HCT116 (cell line): ENCODE measurements around the gene FLT4. TPM values are rescaled to one million over a fixed set of nuclear protein-coding genes. Genes with fewer than 3 reads are reported as not detected.

Experiments used
- ATAC-seq: fragments of 200-7000 bp; cut with Tn5 transposase; 2 replicates; pipeline ENCODE4 v1.9.1; 2020; ENCODE audit warnings: mild to moderate bottlenecking, moderate library complexity
- BruUV-seq: library from RNA; stranded (reverse); fragments of 400-500 nt; replicated peaks from 2 replicates; lab custom pipeline; 2021; lab: Mats Ljungman, UMichigan
- CTCF ChIA-PET: fragments of 300-600 bp; sonication (Branson Sonifier 250); formaldehyde crosslinking; loops from one replicate; lab custom pipeline; 2021; ENCODE audit warnings: antibody characterized with exemption; lab: Charles Lee
- POLR2A ChIA-PET: fragments of 300-600, 350-600 bp; sonication (Branson Sonifier 250); formaldehyde crosslinking; loops from one replicate; lab custom pipeline; 2021; ENCODE audit warnings: antibody characterized with exemption; lab: Charles Lee
- RAD21 ChIA-PET, 2 experiments: fragments of 300-600 bp; sonication (Branson Sonifier 250); formaldehyde crosslinking; loops; one replicate each; lab custom pipeline; 2023; ENCODE audit warnings: low total read pairs in 2 of 2; ENCODE audit not compliant: uncharacterized antibody in 2 of 2, unreplicated experiment in 2 of 2, low non-redundant PET in 1 of 2; lab: Charles Lee
- DNase-seq: peaks from one replicate; pipeline ENCODE4 v3.0.0-alpha.2; 2010; ENCODE audit warnings: low read depth, low spot score
- H2AFZ ChIP-seq: fragments of 200-600 bp; shearing (Covaris generic), sonication (generic); 2 replicates; pipeline ENCODE4 v1.6.1; 2017; ENCODE audit warnings: low read depth, mixed run types, mixed read lengths, antibody characterized with exemption, low read length; ENCODE audit not compliant: poor library complexity, severe bottlenecking
- H3K27ac ChIP-seq: 2 replicates; pipeline ENCODE4 v1.5.1; 2012; ENCODE audit warnings: low read depth, low read length
- H3K27me3 ChIP-seq: fragments of 200-600 bp; sonication (generic); 2 replicates; pipeline ENCODE4 v1.6.1; 2016; ENCODE audit warnings: mixed run types, low read length, mixed read lengths; ENCODE audit not compliant: insufficient read depth
- H3K36me3 ChIP-seq, 2 experiments: fragments of 200-500 bp in 1 of 2; fragments of 200-600 bp in 1 of 2; sonication (Bioruptor generic) in 1 of 2; sonication (generic) in 1 of 2; 2 replicates each; pipeline versions ENCODE4 v1.5.1 to v1.6.1; 2014 to 2016; ENCODE audit warnings: low read length in 2 of 2, inconsistent platforms in 1 of 2, mixed read lengths in 1 of 2, mixed run types in 1 of 2; ENCODE audit not compliant: insufficient read depth in 2 of 2, control insufficient read depth in 1 of 2
- H3K4me1 ChIP-seq, 2 experiments: fragments of 200-600 bp in 1 of 2; sonication (generic) in 1 of 2; 2 replicates each; pipeline versions ENCODE4 v1.5.1 to v1.6.1; 2012 to 2017; ENCODE audit warnings: low read length in 2 of 2, inconsistent platforms in 1 of 2, mild to moderate bottlenecking in 1 of 2, mixed read lengths in 1 of 2, mixed run types in 1 of 2, moderate library complexity in 1 of 2; ENCODE audit not compliant: insufficient read depth in 2 of 2, control insufficient read depth in 1 of 2
- H3K4me2 ChIP-seq: fragments of 200-600 bp; sonication (generic); 2 replicates; pipeline ENCODE4 v1.6.1; 2017; ENCODE audit warnings: mixed run types, low read length, mixed read lengths
- H3K4me3 ChIP-seq, 2 experiments: fragments of 200-600 bp in 1 of 2; sonication (generic) in 1 of 2; replicated peaks in 1 of 2; 2 replicates each; pipeline ENCODE4 v1.5.1; 2011 to 2016; ENCODE audit warnings: low read length in 2 of 2, control low read depth in 1 of 2, low read depth in 1 of 2, mild to moderate bottlenecking in 1 of 2, mixed read lengths in 1 of 2, mixed run types in 1 of 2
- H3K79me2 ChIP-seq: fragments of 200-600 bp; sonication (generic); 2 replicates; pipeline ENCODE4 v1.6.1; 2017; ENCODE audit warnings: mild to moderate bottlenecking, mixed run types, low read length, moderate library complexity, mixed read lengths; ENCODE audit not compliant: insufficient read depth
- H3K9ac ChIP-seq: fragments of 200-600 bp; sonication (generic); 2 replicates; pipeline ENCODE4 v1.6.1; 2016; ENCODE audit warnings: low read length, mixed read lengths
- H3K9me2 ChIP-seq: fragments of 200-600 bp; sonication (generic), shearing (Covaris generic); 2 replicates; pipeline ENCODE4 v1.6.1; 2017; ENCODE audit warnings: mixed run types, mild to moderate bottlenecking, moderate library complexity; ENCODE audit not compliant: insufficient read depth
- H3K9me3 ChIP-seq, 2 experiments: fragments of 200-500 bp in 1 of 2; fragments of 200-600 bp in 1 of 2; sonication (Bioruptor generic) in 1 of 2; sonication (generic) in 1 of 2; 2 replicates each; pipeline ENCODE4 v1.6.1; 2014 to 2017; ENCODE audit warnings: low read length in 2 of 2, mixed read lengths in 2 of 2, inconsistent platforms in 1 of 2, low read depth in 1 of 2, mild to moderate bottlenecking in 1 of 2, mixed run types in 1 of 2, moderate library complexity in 1 of 2; ENCODE audit not compliant: control insufficient read depth in 1 of 2, insufficient read depth in 1 of 2
- H4K20me1 ChIP-seq: fragments of 200-600 bp; sonication (generic), shearing (Covaris generic); 2 replicates; pipeline ENCODE4 v1.6.1; 2017; ENCODE audit warnings: mixed run types, mild to moderate bottlenecking, moderate library complexity; ENCODE audit not compliant: insufficient read depth
- ATF3 ChIP-seq: IDR thresholded peaks from 2 replicates; pipeline ENCODE4 v1.6.1; 2012
- CBX3 ChIP-seq: IDR thresholded peaks from 2 replicates; pipeline ENCODE4 v1.6.1; 2012; ENCODE audit warnings: low read depth
- ELF1 ChIP-seq: IDR thresholded peaks from 2 replicates; pipeline ENCODE4 v1.6.1; 2012; ENCODE audit warnings: low read depth, borderline replicate concordance
- EZH2 ChIP-seq: fragments of 200-600 bp; sonication (generic); IDR thresholded peaks from 2 replicates; pipeline ENCODE4 v1.6.1; 2017; ENCODE audit warnings: antibody characterized with exemption, mixed run types
- FOSL1 ChIP-seq: IDR thresholded peaks from 2 replicates; pipeline ENCODE4 v1.6.1; 2012; ENCODE audit warnings: low read depth
- JUND ChIP-seq: IDR thresholded peaks from 2 replicates; pipeline ENCODE4 v1.6.1; 2012
- RAD21 ChIP-seq: IDR thresholded peaks from 2 replicates; pipeline ENCODE4 v1.6.1; 2012; ENCODE audit warnings: low read depth, mild to moderate bottlenecking
- REST ChIP-seq: IDR thresholded peaks from 2 replicates; pipeline ENCODE4 v1.6.1; 2012; ENCODE audit warnings: low read depth
- SIN3A ChIP-seq: IDR thresholded peaks from 2 replicates; pipeline ENCODE4 v1.6.1; 2012; ENCODE audit warnings: low read depth
- SRF ChIP-seq: IDR thresholded peaks from 2 replicates; pipeline ENCODE4 v1.6.1; 2012; ENCODE audit warnings: low read depth
- TCF7L2 ChIP-seq: IDR thresholded peaks from 2 replicates; pipeline ENCODE4 v1.7.0; 2011; ENCODE audit warnings: borderline replicate concordance, inconsistent platforms; ENCODE audit not compliant: insufficient read depth, insufficient read length; ENCODE audit errors: extremely low read depth
- ZBTB33 ChIP-seq: IDR thresholded peaks from 2 replicates; pipeline ENCODE4 v1.6.1; 2011; ENCODE audit warnings: mild to moderate bottlenecking, low read length, moderate library complexity; ENCODE audit not compliant: insufficient replicate concordance; ENCODE audit errors: extremely low read depth
- ZFX ChIP-seq: fragments of 450-650 bp; IDR thresholded peaks from 2 replicates; pipeline ENCODE4 v1.6.1; 2017
- ZNF274 ChIP-seq: fragments of 200-500 bp; sonication (Bioruptor generic); IDR thresholded peaks from 2 replicates; pipeline ENCODE4 v1.6.1; 2014; ENCODE audit warnings: mild to moderate bottlenecking, low read depth, low read length, inconsistent platforms
- intact Hi-C: fragments of 100-400 bp; cut with micrococcal nuclease; formaldehyde crosslinking; loops from 2 replicates; pipeline ENCODE4 v1.10.0; 2022
- total RNA-seq: library from RNA; stranded (reverse); gene quantifications from one replicate; pipeline ENCODE4 v1.2.1, GENCODE V29; 2021; ENCODE audit not compliant: unreplicated experiment
- TF ChIP-seq, protein P1 (sequence below), 3 experiments: fragments of 200-600 bp in 1 of 3; sonication (generic) in 1 of 3; IDR thresholded peaks in 2 of 3; conservative IDR thresholded peaks in 1 of 3; 2 replicates each; pipeline ENCODE4 v1.5.1; 2012 to 2017; ENCODE audit warnings: low read depth in 2 of 3, low read length in 2 of 3, antibody characterized with exemption in 1 of 3, borderline replicate concordance in 1 of 3, control low read depth in 1 of 3, mild to moderate bottlenecking in 1 of 3, mixed read lengths in 1 of 3, mixed run types in 1 of 3, moderate library complexity in 1 of 3; ENCODE audit not compliant: insufficient read depth in 1 of 3
- TF ChIP-seq, protein P2 (sequence below): IDR thresholded peaks from 2 replicates; pipeline ENCODE4 v1.6.1; 2012

The FLT4 gene
- total RNA-seq, 1 experiment from 2014 or later = 0.17 TPM

GRCh38 chr5:180652771-180653170 lies 3.4 kb upstream of the FLT4 start:
- H3K4me1 ChIP-seq = no peaks in the 10 kb centered on the region
- H2AFZ ChIP-seq = no peak overlapping the region
- RAD21 ChIA-PET = no interaction called here
- no peak overlapping the region for H3K27ac ChIP-seq
- BruUV-seq = no TSS peak
- no peaks in the 10 kb centered on the region for H3K9me2 ChIP-seq
- ATAC-seq (no peak), DNase-seq (no peak)
- no peak overlapping the region for H3K9ac ChIP-seq
- H3K9me3 ChIP-seq = no peaks in the 10 kb centered on the region
- no peak overlapping the region for H3K4me3 ChIP-seq
- no peaks in the 10 kb centered on the region for H3K27me3 ChIP-seq
- H3K4me2 ChIP-seq = no peak overlapping the region
- no peaks in the 10 kb centered on the region for H3K79me2 ChIP-seq
- TF ChIP-seq SIN3A = no peak
- no peak for TF ChIP-seq TCF7L2
- TF ChIP-seq SRF = no peak
- no peak for TF ChIP-seq ATF3
- no peak for TF ChIP-seq REST
- TF ChIP-seq ELF1 = no peak
- TF ChIP-seq FOSL1 = no peak
- no peak for TF ChIP-seq EZH2
- no peak for TF ChIP-seq ZNF274
- TF ChIP-seq, protein P1, sequence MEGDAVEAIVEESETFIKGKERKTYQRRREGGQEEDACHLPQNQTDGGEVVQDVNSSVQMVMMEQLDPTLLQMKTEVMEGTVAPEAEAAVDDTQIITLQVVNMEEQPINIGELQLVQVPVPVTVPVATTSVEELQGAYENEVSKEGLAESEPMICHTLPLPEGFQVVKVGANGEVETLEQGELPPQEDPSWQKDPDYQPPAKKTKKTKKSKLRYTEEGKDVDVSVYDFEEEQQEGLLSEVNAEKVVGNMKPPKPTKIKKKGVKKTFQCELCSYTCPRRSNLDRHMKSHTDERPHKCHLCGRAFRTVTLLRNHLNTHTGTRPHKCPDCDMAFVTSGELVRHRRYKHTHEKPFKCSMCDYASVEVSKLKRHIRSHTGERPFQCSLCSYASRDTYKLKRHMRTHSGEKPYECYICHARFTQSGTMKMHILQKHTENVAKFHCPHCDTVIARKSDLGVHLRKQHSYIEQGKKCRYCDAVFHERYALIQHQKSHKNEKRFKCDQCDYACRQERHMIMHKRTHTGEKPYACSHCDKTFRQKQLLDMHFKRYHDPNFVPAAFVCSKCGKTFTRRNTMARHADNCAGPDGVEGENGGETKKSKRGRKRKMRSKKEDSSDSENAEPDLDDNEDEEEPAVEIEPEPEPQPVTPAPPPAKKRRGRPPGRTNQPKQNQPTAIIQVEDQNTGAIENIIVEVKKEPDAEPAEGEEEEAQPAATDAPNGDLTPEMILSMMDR (IDR thresholded peaks at IDR 0.05 in 2 of 3, conservative IDR thresholded peaks at IDR 0.05 in 1 of 3; ENCODE audit: borderline replicate concordance in 1 of 3, insufficient read depth in 1 of 3, low read depth in 2 of 3, low read length in 2 of 3) = no peak
- TF ChIP-seq, protein P2, sequence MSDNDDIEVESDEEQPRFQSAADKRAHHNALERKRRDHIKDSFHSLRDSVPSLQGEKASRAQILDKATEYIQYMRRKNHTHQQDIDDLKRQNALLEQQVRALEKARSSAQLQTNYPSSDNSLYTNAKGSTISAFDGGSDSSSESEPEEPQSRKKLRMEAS = no peak
- no peak for TF ChIP-seq JUND
- TF ChIP-seq RAD21 = no peak
- TF ChIP-seq ZBTB33 = no peak
- TF ChIP-seq CBX3 = no peak
- no peak for TF ChIP-seq ZFX
- no peaks in the 10 kb centered on the region for H4K20me1 ChIP-seq
- no peaks in the 10 kb centered on the region for H3K36me3 ChIP-seq
- POLR2A ChIA-PET = no interaction called here
- CTCF ChIA-PET = no interaction called here
- intact Hi-C loops = no loop called here
